Skeletal muscle cell (primary cell): ENCODE data around the gene CCR6.
"Not testable (repeated sequence)": the region's sequence is repeated elsewhere in the genome, so short reads cannot be mapped to it uniquely, and the experiment has no call there.

Source experiments
- DNase-seq: peaks from one replicate; pipeline ENCODE4 v3.0.0-alpha.2; 2010; ENCODE audit warnings: low read depth
- H3K4me3 ChIP-seq: 2 replicates; pipeline ENCODE4 v1.5.1; 2011; ENCODE audit warnings: low read depth, mild to moderate bottlenecking, control low read depth, low read length, moderate library complexity

CCR6 gene

DNA sequence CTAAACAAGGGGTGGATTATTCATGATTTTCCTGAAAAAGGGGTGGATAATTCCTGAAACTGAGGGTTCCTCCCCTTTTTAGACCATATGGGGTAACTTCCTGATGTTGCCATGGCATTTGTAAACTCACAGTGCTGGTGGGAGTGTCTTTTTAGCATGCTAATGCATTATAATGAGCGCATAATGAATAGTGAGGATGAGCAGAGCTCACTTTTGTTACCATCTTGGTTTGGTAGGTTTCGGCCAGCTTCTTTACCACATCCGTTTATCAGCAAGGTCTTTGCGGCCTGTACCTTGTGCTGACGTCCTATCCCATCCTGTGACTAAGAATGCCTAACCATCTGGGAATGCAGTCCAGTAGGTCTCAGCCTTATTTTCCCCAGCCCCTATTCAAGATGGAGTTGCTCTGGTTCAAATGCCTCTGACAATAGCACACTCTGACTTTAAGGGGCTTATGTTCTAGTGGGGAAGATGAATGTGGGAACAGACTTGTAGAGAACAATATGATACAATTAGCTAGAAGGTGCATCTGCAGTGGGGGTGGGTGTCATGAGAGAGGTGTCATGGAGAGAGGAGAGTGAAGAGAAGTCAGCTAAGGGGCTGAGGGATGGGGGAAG is 39.1 kb downstream of the CCR6 start:
- no peak overlapping the region for H3K4me3 ChIP-seq
- no peak for DNase-seq

DNA sequence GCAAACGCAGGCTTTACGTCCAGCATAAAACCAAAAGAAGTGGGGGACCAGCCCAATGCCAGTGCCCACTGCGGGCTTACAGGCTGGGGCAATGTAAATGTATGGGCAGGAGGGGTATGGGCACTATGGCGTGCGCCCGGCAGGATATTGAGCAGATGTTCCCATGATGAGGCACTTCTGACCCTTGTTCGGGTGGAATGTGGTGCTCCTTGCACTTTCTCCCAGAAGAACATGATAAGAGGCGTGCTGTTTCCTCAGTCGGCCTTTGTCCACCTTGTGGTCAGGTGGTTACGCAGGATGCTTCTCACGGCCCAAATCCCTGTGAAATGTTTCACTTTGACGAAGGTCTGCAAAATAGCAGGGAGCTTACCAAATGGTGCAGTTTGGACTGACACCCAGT is 39.7 kb downstream of the CCR6 start:
- DNase-seq: no peak

DNA sequence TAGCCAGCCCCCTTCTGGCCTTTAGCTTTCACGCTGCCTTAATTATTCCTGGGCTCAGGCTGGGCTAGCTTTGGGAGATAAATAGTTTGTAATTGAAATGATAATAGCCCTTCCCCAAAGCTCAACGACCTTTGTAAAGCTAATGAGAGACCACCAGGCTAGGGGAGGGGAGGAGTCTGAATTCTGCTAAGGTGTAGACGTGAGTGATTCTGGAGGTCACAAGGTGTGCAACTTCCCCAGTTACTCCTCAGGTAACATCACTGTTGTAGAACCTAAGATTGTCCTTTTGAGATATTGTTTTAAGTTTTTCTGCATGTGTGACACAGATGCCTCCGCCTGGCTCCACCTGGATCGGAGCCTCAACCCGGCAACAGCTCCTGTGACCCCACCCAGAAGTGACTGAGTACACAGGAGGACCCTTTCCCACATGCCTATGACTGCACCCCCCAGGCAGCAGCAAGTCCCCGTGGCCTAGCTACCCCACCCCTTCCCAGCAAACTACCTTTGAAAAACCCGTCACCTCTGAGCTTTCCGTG is 40.6 kb downstream of the CCR6 start:
- DNase-seq: no peak

More for the DNA sequence above, 39.7 kb downstream of the CCR6 start:
- H3K4me3 ChIP-seq: no peak overlapping the region

GRCh38 chr6:167164261-167164660 is 41.4 kb downstream of the CCR6 start:
- H3K4me3 ChIP-seq: no peak overlapping the region
- no peak for DNase-seq

More for the DNA sequence above, 40.6 kb downstream of the CCR6 start:
- H3K4me3 ChIP-seq: no peak overlapping the region

DNA sequence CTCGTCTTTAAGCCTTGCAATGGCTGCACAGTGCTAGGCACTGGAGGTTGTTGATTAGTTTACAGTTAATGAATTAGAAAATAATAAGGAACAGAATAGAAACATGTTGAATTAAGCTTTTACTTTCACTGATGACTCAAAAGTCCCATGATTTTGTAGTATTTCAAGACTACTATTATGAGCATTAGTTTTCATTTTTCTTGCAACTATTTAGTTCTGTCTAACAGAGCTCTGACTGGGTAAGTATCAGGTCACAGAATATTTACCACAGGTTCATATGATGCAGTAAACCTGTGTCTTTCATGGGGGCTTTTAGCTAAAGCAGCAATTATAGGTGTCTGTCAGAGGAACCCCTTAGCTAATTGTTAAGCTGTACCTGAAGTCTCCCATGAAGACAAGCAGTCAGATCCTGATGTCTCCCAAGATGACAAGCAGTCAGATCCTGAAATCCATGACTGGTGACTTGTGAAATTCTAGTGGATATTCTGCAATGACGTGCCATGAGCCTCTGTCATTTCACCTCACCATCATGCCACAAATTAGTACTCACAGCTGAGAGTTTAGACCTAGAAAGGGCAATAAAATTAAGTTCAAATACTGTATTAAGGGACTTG is 43.1 kb downstream of the CCR6 start:
- no peak for DNase-seq
- no peak overlapping the region for H3K4me3 ChIP-seq

GRCh38 chr6:167167699-167168098 is 44.8 kb downstream of the CCR6 start:
- H3K4me3 ChIP-seq, DNase-seq: not testable (repeated sequence)

GRCh38 chr6:167168296-167168695 is 45.4 kb downstream of the CCR6 start:
- H3K4me3 ChIP-seq, DNase-seq: not testable (repeated sequence)

DNA sequence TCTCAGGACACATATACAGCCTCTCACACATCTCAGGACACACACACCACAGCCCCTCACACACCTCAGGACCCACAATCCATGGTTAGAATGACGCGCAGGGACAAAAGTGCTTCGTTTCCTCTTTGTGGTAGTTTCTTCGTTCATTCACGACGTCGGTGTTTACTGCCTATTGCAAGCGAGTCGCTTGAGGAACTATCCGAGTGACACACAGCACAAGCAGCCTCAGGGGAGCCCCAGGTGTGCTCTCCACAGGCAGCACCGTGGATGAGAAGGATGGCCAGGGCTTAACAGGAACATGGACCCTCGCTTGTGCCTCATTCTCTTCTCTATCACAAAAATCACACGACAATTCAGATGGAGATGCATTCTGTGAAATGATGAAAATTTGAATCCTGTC is 47.0 kb downstream of the CCR6 start:
- DNase-seq, H3K4me3 ChIP-seq: not testable (repeated sequence)

GRCh38 chr6:167171300-167171699 is 48.4 kb downstream of the CCR6 start:
- not testable (repeated sequence) for H3K4me3 ChIP-seq, DNase-seq

DNA sequence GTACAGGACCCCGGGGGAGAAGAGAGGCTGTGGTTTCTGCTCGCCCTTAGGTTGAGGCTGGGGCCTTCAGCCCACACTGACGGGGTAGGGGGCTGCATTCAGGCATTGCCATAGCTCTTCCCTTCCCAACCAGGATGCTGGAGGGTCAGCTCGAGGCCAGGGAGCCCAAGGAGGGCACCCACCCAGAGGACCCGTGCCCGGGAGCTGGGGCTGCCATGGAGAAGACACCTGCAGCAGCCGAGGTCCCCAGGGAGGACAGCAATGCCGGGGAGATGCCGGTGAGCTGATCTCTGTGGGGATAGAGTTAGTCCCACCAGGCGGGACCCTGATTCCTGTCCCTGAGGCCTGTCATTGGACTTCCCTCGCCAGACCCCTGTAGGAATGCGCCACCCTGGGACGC is 49.1 kb downstream of the CCR6 start:
- H3K4me3 ChIP-seq, DNase-seq: not testable (repeated sequence)

DNA sequence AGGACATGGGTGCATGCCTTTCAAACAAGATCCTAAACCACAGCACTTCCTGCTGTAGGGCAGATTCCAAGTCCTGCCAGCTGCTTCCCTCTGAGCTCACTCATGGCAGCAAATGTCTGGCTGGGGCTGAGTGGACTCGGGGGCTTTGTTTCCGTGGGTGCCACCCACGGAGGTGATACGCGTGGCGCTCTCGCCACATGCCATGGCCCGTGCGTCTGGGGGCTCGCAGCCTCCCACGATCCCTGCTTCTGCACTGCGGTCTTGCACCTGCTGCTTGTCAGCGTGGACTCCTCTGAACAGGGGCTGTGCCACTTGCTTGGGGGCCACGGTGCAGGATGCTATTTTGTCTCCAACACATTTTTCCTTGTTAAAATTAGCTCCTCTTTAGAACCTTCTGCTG is 54.4 kb downstream of the CCR6 start:
- H3K4me3 ChIP-seq, DNase-seq: not testable (repeated sequence)

DNA sequence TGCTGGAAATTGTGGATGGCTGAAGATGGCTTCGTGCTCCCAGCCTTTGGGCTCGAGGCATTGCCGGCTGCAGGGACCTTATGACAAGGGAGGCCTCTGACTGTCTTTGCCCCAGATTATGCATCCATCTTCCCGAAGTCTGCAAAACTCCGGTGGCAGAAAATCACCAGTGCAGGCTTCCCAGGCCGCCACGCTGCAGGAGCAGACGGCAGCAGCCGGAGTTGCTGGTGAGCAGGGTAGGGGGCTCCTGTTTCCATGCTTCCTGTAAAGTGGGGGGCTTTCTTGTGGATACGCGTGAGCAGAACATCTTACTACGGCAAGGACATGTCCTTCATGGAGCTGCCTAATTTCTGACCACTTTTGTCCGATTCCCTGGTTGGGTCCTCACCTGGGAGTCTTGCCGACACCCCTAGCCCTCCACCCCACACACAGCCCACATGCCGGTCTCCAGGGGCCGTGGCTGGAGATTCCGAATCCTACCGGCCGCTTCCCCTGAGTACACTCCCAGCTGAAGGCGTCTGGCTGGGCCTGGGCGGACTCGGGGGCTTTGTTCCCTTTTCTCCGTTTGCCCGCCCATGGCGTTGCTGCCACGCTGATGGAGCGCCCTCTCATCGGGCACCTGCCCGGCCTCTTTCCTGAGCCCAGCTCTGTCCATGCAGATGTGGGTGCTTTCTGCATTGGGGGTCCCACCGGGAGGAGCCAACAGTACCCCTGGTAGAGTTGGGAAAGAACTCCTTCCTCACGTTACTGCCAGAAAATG is 56.2 kb downstream of the CCR6 start:
- DNase-seq, H3K4me3 ChIP-seq: not testable (repeated sequence)

DNA sequence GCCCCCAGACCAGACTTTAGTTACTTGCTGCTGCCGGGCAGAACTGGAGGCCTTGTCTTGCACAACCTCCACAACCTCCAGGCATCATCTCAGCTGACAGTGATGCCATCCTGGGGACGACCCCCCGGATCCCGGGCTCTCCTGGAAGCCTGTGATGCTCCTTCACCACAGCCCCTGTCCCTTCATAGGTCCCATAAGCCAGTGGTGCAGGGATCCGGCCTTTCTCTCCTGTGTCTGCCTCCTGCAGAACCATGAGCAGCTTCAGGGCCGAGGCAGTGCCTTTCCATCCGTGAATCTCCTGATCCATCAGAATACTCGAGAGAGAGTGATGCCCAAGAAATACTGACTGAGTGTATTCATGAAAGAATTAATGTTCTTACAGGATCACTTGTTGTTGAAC is 57.2 kb downstream of the CCR6 start:
- H3K4me3 ChIP-seq, DNase-seq: not testable (repeated sequence)

GRCh38 chr6:167181351-167181750 is 58.5 kb downstream of the CCR6 start:
- not testable (repeated sequence) for H3K4me3 ChIP-seq, DNase-seq

DNA sequence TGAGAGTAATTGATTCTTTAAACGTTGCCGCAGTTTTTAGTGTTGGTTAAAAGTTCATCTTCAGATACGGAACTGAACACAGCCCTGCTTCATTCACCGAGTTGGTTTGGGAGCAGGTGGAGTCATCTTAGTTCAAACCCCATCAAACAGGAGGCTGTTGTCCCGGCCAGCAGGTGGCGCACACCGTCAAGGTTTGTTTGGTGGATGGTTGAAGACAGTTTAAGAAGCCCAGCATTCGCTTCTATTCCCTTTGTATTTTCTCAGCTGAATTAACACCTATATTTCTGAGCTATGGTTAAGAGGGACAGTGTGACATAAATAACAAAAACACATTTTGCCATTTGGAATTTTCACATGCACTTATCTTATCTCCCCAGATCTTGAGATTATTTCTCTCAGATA is 60.0 kb downstream of the CCR6 start:
- not testable (repeated sequence) for H3K4me3 ChIP-seq, DNase-seq

GRCh38 chr6:167185101-167185500 is 62.2 kb downstream of the CCR6 start:
- DNase-seq, H3K4me3 ChIP-seq: not testable (repeated sequence)

DNA sequence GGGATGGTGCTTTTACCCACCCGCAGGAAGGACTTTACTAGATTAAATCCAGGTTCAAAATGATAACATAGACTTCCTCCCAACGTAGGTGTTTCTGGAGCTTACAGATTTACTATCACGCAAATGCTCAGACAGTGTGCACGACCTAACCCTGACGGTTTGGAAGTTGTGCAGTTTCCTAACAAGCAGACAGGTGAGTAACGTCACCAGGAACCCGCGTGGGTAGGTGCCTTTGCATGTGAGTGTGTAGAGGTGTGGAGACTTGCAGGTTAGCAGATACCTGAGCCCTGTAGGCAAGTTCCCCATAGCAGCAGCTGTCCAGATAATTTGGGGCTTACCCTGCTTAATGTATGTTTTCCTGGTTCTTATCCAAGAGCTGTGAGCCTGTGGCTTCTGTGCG is 64.4 kb downstream of the CCR6 start:
- not testable (repeated sequence) for DNase-seq, H3K4me3 ChIP-seq
